Astrocyte (in vitro differentiated cells and primary cell): Measurements from ENCODE around the gene PDX1. TPM values are rescaled to one million over a fixed set of nuclear protein-coding genes. Genes with fewer than 3 reads are reported as not detected.
A peak's percentile ranks its signal among the peaks of the same experiment; 100 is the strongest.

Experiments
- DNase-seq: peaks from one replicate; pipeline ENCODE4 v3.0.0-alpha.2; 2010; ENCODE audit warnings: low read depth
- FAIRE-seq: peaks from 2 replicates; lab custom pipeline; 2011; peaks lifted over from hg19 to GRCh38; lab: Jason Lieb, UNC
- H2AFZ ChIP-seq: 2 replicates; pipeline ENCODE4 v1.6.0; 2012; ENCODE audit warnings: low read depth, low read length, inconsistent platforms
- H3K27ac ChIP-seq: 2 replicates; pipeline ENCODE4 v1.5.1; 2011; ENCODE audit warnings: low read depth, low read length, inconsistent platforms
- H3K27me3 ChIP-seq: 2 replicates; pipeline ENCODE4 v1.6.0; 2011; ENCODE audit warnings: low read length, inconsistent platforms; ENCODE audit not compliant: insufficient read depth
- H3K36me3 ChIP-seq: 2 replicates; pipeline ENCODE4 v1.5.1; 2011; ENCODE audit warnings: low read length, inconsistent platforms; ENCODE audit not compliant: insufficient read depth
- H3K4me1 ChIP-seq: 2 replicates; pipeline ENCODE4 v1.5.1; 2011; ENCODE audit warnings: low read length, inconsistent platforms; ENCODE audit not compliant: insufficient read depth
- H3K4me2 ChIP-seq: 2 replicates; pipeline ENCODE4 v1.6.0; 2012; ENCODE audit warnings: low read length, inconsistent platforms
- H3K4me3 ChIP-seq: 2 replicates; pipeline ENCODE4 v1.5.1; 2011; ENCODE audit warnings: low read depth, mild to moderate bottlenecking, low read length, inconsistent platforms; ENCODE audit not compliant: insufficient read depth
- H3K79me2 ChIP-seq: 2 replicates; pipeline ENCODE4 v1.6.0; 2012; ENCODE audit warnings: mild to moderate bottlenecking, low read length, inconsistent platforms; ENCODE audit not compliant: insufficient read depth
- H3K9ac ChIP-seq: 2 replicates; pipeline ENCODE4 v1.6.0; 2012; ENCODE audit warnings: mild to moderate bottlenecking, low read length, inconsistent platforms
- H3K9me3 ChIP-seq: 2 replicates; pipeline ENCODE4 v1.5.1; 2012; ENCODE audit warnings: low read depth, mild to moderate bottlenecking, low read length, inconsistent platforms; ENCODE audit not compliant: insufficient read depth
- H4K20me1 ChIP-seq: 2 replicates; pipeline ENCODE4 v1.6.0; 2012; ENCODE audit warnings: low read length, inconsistent platforms; ENCODE audit not compliant: insufficient read depth
- H3K27ac Mint-ChIP-seq: one replicate; pipeline ENCODE4 v1.8.0; 2021; ENCODE audit warnings: mild to moderate bottlenecking, mixed read lengths; ENCODE audit not compliant: unreplicated experiment
- H3K27me3 Mint-ChIP-seq: one replicate; pipeline ENCODE4 v1.8.0; 2021; ENCODE audit warnings: low read depth, mixed read lengths; ENCODE audit not compliant: unreplicated experiment
- H3K36me3 Mint-ChIP-seq: one replicate; pipeline ENCODE4 v1.8.0; 2021; ENCODE audit warnings: low read depth, mixed read lengths; ENCODE audit not compliant: unreplicated experiment
- H3K4me1 Mint-ChIP-seq: one replicate; pipeline ENCODE4 v1.8.0; 2021; ENCODE audit warnings: low read depth, mixed read lengths; ENCODE audit not compliant: unreplicated experiment
- H3K4me3 Mint-ChIP-seq: one replicate; pipeline ENCODE4 v1.8.0; 2021; ENCODE audit warnings: mild to moderate bottlenecking, moderate library complexity, mixed read lengths; ENCODE audit not compliant: unreplicated experiment
- H3K9me3 Mint-ChIP-seq: one replicate; pipeline ENCODE4 v1.8.0; 2021; ENCODE audit warnings: mild to moderate bottlenecking, mixed read lengths; ENCODE audit not compliant: unreplicated experiment
- EZH2 ChIP-seq: IDR thresholded peaks from 2 replicates; pipeline ENCODE4 v1.6.1; 2012; ENCODE audit warnings: mild to moderate bottlenecking, low read length, inconsistent platforms; ENCODE audit not compliant: insufficient read depth
- total RNA-seq: library from RNA; stranded (reverse); gene quantifications from 2 replicates; pipeline ENCODE4 v1.2.1, GENCODE V29; 2021
- TF ChIP-seq, protein P1 (sequence below): IDR thresholded peaks from 2 replicates; pipeline ENCODE4 v1.5.1; 2011; ENCODE audit warnings: low read depth, mild to moderate bottlenecking, inconsistent platforms, low read length, moderate library complexity; ENCODE audit not compliant: insufficient read depth

Gene PDX1
- total RNA-seq, 1 donor from 2014 or later = not detected

DNA sequence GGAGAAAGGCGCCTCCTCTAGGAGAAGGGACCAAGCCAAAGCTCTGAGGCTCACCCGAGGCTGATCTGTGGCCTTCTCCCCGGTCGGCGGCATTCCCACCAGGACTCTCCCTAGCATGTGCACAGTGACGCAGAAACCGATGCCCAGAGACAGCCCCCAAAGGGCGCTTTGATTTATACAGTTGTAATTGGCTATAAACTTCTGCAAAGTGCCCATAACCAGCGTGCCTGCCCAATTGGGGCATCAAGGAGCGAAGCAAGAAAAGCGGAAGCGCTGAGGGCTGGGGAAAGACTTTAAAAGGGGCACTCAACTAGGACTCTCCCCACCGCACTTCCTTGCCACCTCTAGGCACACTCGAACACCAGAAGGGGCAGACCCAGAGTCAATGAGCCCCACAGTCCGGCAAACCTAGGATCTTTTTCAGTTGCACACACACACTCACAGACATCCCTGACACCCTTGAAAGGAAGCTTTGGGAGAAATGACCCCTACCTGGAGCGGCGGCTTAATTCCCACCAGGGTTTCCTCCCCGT lies 47.5 kb downstream of the PDX1 start:
- Mint-ChIP-seq H3K27ac (peak overlapping the region; percentile 89), H3K27me3 (peaks cover 82% of the 10 kb centered on the region), H3K4me3 (no peak overlapping the region), H3K4me1 (peaks cover 1% of the 10 kb centered on the region), H3K9me3 (peaks cover 13% of the 10 kb centered on the region), H3K36me3 (peaks cover 3% of the 10 kb centered on the region)
- no peak overlapping the region for H3K27ac ChIP-seq
- no peak overlapping the region for H3K9ac ChIP-seq
- no peak overlapping the region for H3K4me3 ChIP-seq
- DNase-seq (no peak), FAIRE-seq (no peak)
- no peaks in the 10 kb centered on the region for H3K79me2 ChIP-seq
- H3K9me3 ChIP-seq = no peaks in the 10 kb centered on the region
- no peak overlapping the region for H3K4me2 ChIP-seq
- H4K20me1 ChIP-seq = no peaks in the 10 kb centered on the region
- TF ChIP-seq, protein P1, sequence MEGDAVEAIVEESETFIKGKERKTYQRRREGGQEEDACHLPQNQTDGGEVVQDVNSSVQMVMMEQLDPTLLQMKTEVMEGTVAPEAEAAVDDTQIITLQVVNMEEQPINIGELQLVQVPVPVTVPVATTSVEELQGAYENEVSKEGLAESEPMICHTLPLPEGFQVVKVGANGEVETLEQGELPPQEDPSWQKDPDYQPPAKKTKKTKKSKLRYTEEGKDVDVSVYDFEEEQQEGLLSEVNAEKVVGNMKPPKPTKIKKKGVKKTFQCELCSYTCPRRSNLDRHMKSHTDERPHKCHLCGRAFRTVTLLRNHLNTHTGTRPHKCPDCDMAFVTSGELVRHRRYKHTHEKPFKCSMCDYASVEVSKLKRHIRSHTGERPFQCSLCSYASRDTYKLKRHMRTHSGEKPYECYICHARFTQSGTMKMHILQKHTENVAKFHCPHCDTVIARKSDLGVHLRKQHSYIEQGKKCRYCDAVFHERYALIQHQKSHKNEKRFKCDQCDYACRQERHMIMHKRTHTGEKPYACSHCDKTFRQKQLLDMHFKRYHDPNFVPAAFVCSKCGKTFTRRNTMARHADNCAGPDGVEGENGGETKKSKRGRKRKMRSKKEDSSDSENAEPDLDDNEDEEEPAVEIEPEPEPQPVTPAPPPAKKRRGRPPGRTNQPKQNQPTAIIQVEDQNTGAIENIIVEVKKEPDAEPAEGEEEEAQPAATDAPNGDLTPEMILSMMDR = no peak
- no peak for TF ChIP-seq EZH2
- no peaks in the 10 kb centered on the region for H3K4me1 ChIP-seq
- H2AFZ ChIP-seq = no peak overlapping the region
- peaks cover 92% of the 10 kb centered on the region for H3K27me3 ChIP-seq
- H3K36me3 ChIP-seq = no peaks in the 10 kb centered on the region

DNA sequence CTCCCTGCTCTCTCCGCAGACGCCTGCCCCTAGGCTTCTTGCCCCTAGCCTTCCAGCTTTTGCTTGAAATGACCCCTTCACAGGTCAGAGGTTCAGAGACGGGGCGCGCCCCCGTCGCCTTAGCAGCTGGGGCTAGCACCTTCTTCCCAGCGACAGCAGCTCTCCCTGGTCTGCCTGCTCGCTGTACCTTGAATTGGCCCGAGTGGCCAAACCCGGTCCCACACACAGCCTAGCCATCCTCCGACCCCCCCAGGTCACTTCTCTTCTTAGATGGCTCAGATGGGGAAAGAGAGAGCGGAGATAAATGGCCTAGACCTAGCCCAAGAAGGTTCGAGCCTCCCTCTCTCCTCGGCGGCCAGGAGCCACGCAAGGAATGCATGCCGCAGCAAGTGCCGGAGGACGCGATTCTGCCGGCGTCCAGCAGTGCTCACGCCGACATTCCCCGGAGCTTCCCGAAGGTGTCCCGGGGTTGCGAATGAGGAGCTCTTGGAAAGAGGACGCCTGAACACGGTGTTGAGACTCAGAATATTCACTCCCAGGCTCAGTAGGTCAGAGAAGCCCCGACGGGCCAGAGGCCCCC lies 48.0 kb downstream of the PDX1 start:
- H4K20me1 ChIP-seq = no peaks in the 10 kb centered on the region
- no peak overlapping the region for H3K27ac ChIP-seq
- H2AFZ ChIP-seq = no peak overlapping the region
- no peaks in the 10 kb centered on the region for H3K36me3 ChIP-seq
- Mint-ChIP-seq H3K27me3 (peaks cover 82% of the 10 kb centered on the region), H3K4me1 (peaks cover 1% of the 10 kb centered on the region), H3K4me3 (no peak overlapping the region), H3K9me3 (peaks cover 13% of the 10 kb centered on the region), H3K27ac (peak overlapping the region; percentile 27), H3K36me3 (peaks cover 3% of the 10 kb centered on the region)
- no peaks in the 10 kb centered on the region for H3K79me2 ChIP-seq
- TF ChIP-seq, protein P1 = no peak
- TF ChIP-seq EZH2 = peak; percentile 28
- peaks cover 90% of the 10 kb centered on the region for H3K27me3 ChIP-seq
- no peaks in the 10 kb centered on the region for H3K9me3 ChIP-seq
- H3K9ac ChIP-seq = no peak overlapping the region
- no peaks in the 10 kb centered on the region for H3K4me1 ChIP-seq
- H3K4me2 ChIP-seq = no peak overlapping the region
- no peak overlapping the region for H3K4me3 ChIP-seq
- FAIRE-seq = no peak
- no peak for DNase-seq

DNA sequence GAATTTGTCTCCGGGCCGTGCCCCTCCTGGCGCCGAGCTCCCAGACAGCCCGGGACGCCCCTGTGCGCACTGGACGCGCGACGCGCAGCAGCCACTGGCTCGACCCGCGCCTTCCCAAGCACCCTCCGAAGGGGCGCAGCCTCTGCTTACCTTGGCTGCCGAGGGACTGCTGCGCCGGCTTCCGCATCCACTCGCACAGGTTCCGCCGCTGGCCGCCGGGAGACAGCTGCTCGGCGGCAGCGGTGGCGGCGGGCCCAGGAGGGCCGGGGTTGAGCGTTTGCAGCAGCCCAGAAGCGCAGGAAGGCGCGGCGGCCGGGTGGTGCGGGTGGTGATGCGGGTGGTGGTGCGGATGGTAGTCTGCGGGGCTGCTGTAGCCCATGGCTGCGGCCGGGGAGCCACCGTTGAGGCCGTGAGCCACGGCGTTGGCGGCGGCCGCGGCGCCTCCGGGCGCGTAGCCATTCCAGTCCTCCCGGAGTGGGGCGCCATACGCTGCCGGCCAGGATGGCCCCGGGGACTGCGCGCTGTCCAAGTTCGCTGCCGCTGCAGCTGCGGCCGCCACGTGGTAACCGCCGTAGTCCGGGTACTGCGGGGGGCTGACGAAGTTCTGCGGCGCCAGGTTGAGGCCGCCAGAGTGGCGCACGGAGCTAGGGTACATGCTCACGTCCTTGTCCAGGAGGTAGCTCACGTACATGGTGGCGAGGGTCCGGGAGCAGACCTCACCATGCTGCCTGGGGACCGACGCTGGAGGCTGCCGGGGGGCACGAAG lies 48.7 kb downstream of the PDX1 start:
- no peaks in the 10 kb centered on the region for H3K79me2 ChIP-seq
- no peak overlapping the region for H3K4me3 ChIP-seq
- H3K27ac Mint-ChIP-seq = no peak overlapping the region
- TF ChIP-seq, protein P1 = no peak
- TF ChIP-seq EZH2 = peak; percentile 88
- H3K4me1 Mint-ChIP-seq = peaks cover 1% of the 10 kb centered on the region
- H3K27ac ChIP-seq = no peak overlapping the region
- no peaks in the 10 kb centered on the region for H4K20me1 ChIP-seq
- no peak for DNase-seq
- H2AFZ ChIP-seq = no peak overlapping the region
- H3K4me2 ChIP-seq = no peak overlapping the region
- no peak overlapping the region for H3K9ac ChIP-seq
- H3K27me3 ChIP-seq = peaks cover 91% of the 10 kb centered on the region
- peaks cover 83% of the 10 kb centered on the region for H3K27me3 Mint-ChIP-seq
- H3K36me3 ChIP-seq = no peaks in the 10 kb centered on the region
- no peak overlapping the region for H3K4me3 Mint-ChIP-seq
- no peaks in the 10 kb centered on the region for H3K9me3 ChIP-seq
- H3K9me3 Mint-ChIP-seq = peaks cover 17% of the 10 kb centered on the region
- no peak for FAIRE-seq
- no peaks in the 10 kb centered on the region for H3K4me1 ChIP-seq
- H3K36me3 Mint-ChIP-seq = peaks cover 3% of the 10 kb centered on the region
